Epithelial cell of alveolus of lung (primary cell): ENCODE data around the gene ERLIN1. TPM values are rescaled to one million over a fixed set of nuclear protein-coding genes. Genes with fewer than 3 reads are reported as not detected.

Experiments used
- total RNA-seq: library from RNA; depleted of rRNA; stranded (reverse); fragments of >200 nt; gene quantifications from 2 replicates; pipeline ENCODE4 v1.2.1, GENCODE V29; 2015

ERLIN1 gene
- total RNA-seq = 17.2 and 28.1 TPM in 2 replicates

GRCh38 chr10:100185364-100186252, at the start of gene ERLIN1:
Gene ERLIN1, minus strand, starts transcription at chr10:100186029. Its CDS starts 403 bp downstream, at chr10:100185626.

Other genes starting within 250 kb of the ERLIN1 start
- gene DNMBP, start 176.1 kb downstream of the ERLIN1 start, total RNA-seq = 9.6 and 13.5 TPM in 2 replicates
- not detected in 2 replicates for gene CPN1, start 104.2 kb downstream of the ERLIN1 start, total RNA-seq
- gene CHUK, start 43.6 kb upstream of the ERLIN1 start, total RNA-seq = 10.7 and 14.6 TPM in 2 replicates
- gene CWF19L1, start 81.6 kb upstream of the ERLIN1 start, total RNA-seq = 20.7 and 21.9 TPM in 2 replicates
- gene BLOC1S2, start 100.7 kb upstream of the ERLIN1 start, total RNA-seq = 32.7 and 60.9 TPM in 2 replicates
- gene PKD2L1, start 144.2 kb upstream of the ERLIN1 start, total RNA-seq = not detected in 2 replicates
- gene SCD, start 161.2 kb upstream of the ERLIN1 start, total RNA-seq = 122 and 749 TPM in 2 replicates